Activated CD8-positive, alpha-beta T cell treated with anti-CD3 and anti-CD28 coated beads for 36 hours (primary cell): ENCODE results near the gene CLIP2. TPM values are rescaled to one million over a fixed set of nuclear protein-coding genes. Genes with fewer than 3 reads are reported as not detected.

Experiments
- ATAC-seq: fragments of 200-7000 bp; cut with Tn5 transposase; one replicate; pipeline ENCODE4 v1.10.0; 2021; ENCODE audit warnings: mild to moderate bottlenecking, moderate library complexity
- CTCF ChIA-PET: fragments of 350-600 bp; sonication (Branson Sonifier 250); formaldehyde crosslinking; loops from one replicate; lab custom pipeline; 2021; ENCODE audit warnings: antibody characterized with exemption; lab: Charles Lee
- POLR2A ChIA-PET: fragments of 350-600 bp; sonication (Branson Sonifier 250); formaldehyde crosslinking; loops from one replicate; lab custom pipeline; 2021; ENCODE audit warnings: antibody characterized with exemption; lab: Charles Lee
- DNase-seq: peaks from one replicate; pipeline ENCODE4 v3.0.0-alpha.2; 2020
- H3K27ac Mint-ChIP-seq: one replicate; pipeline ENCODE4 v1.8.0; 2021; ENCODE audit warnings: mild to moderate bottlenecking, mixed read lengths
- H3K27me3 Mint-ChIP-seq: one replicate; pipeline ENCODE4 v1.8.0; 2021; ENCODE audit warnings: mixed read lengths
- H3K36me3 Mint-ChIP-seq: one replicate; pipeline ENCODE4 v1.8.0; 2021; ENCODE audit warnings: low read depth, mixed read lengths
- H3K4me1 Mint-ChIP-seq: one replicate; pipeline ENCODE4 v1.8.0; 2021; ENCODE audit warnings: low read depth, mixed read lengths
- H3K4me3 Mint-ChIP-seq: one replicate; pipeline ENCODE4 v1.8.0; 2021; ENCODE audit warnings: mild to moderate bottlenecking, moderate library complexity, mixed read lengths
- H3K9me3 Mint-ChIP-seq: one replicate; pipeline ENCODE4 v1.8.0; 2021; ENCODE audit warnings: mixed read lengths
- CTCF ChIP-seq: fragments of 200-600 bp; IDR thresholded peaks from one replicate; pipeline ENCODE4 v1.8.0; 2022; ENCODE audit warnings: antibody characterized with exemption, mild to moderate bottlenecking
- intact Hi-C: fragments of 100-400 bp; cut with micrococcal nuclease; formaldehyde crosslinking; loops from one replicate; pipeline ENCODE4 v1.10.0; 2022
- total RNA-seq, 2 experiments: library from RNA; stranded (reverse); gene quantifications; one replicate each; pipeline ENCODE4 v1.2.3, GENCODE V29; 2021

The CLIP2 gene
- total RNA-seq, 2 experiments from 2014 or later, result 1.3 to 1.4 TPM

DNA sequence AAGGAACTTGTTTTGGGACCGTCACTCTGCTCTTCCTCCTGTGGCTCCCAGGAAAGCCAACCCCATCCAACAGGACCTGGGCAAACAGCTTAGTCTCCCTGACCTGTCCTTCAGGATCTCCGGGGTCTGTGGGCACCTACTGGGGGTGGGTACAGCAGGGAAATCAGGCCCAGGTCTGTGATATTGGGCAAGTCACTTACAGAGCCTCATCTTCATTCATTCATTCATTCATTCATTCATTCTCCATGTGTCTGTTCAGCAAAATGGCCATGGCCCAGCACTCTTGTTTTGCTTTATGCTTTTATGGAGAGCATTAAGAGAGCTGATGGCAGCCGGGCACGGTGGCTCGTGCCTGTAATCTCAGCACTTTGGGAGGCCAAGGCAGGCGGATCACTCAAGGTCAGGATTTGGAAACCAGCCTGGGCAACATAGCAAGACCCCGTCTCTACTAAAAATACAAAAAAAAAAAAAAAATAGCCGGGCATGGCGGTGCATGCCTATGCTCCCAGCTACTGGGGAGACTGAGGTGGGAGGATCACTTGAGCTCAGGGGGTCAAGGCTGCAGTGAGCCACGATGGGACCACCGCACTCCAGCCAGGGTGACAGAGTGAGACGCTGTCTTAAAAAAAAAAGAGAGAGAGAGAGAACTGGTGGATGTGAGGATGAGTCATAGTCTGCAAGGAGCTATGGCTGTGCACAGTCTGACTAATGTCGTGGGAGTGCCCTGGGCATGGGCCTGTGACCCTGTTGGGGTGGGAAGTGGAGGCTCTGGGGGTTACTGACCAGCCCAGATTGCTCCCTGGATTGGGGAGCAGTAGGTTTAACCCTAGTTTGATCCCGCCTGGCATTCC is 54.3 kb downstream of the CLIP2 start:
- Mint-ChIP-seq H3K27me3 (no peaks in the 10 kb centered on the region), H3K4me1 (no peaks in the 10 kb centered on the region), H3K36me3 (no peaks in the 10 kb centered on the region), H3K4me3 (no peak overlapping the region), H3K27ac (no peak overlapping the region), H3K9me3 (no peaks in the 10 kb centered on the region)
- CTCF ChIA-PET, result no interaction called here
- peak; percentile 32 for DNase-seq
- POLR2A ChIA-PET, result no interaction called here
- TF ChIP-seq CTCF, result no peak
- peak; percentile 93 for ATAC-seq
- intact Hi-C loops, result no loop called here

- no peaks in the 10 kb centered on the region for H3K4me1 Mint-ChIP-seq
- intact Hi-C loops, result no loop called here
- CTCF ChIA-PET, result no interaction called here
- no peaks in the 10 kb centered on the region for H3K9me3 Mint-ChIP-seq
- H3K4me3 Mint-ChIP-seq, result no peak overlapping the region
- H3K27me3 Mint-ChIP-seq, result no peaks in the 10 kb centered on the region
- TF ChIP-seq CTCF, result no peak
- H3K36me3 Mint-ChIP-seq, result no peaks in the 10 kb centered on the region
- DNase-seq, result no peak
- POLR2A ChIA-PET, result no interaction called here
- peak; percentile 20 for ATAC-seq
- no peak overlapping the region for H3K27ac Mint-ChIP-seq
Measured at GRCh38 chr7:74344132-74344496, 54.9 kb downstream of the CLIP2 start.

GRCh38 chr7:74344786-74345185 is 55.6 kb downstream of the CLIP2 start:
- ChIA-PET POLR2A (interaction anchor here (1.2 kb wide), 1 partner anchor 8 kb away, joined by 4 read pairs; no protein-coding TSS in a partner anchor), CTCF (no interaction called here)
- ATAC-seq (no peak), DNase-seq (no peak)
- H3K4me1 Mint-ChIP-seq, result no peaks in the 10 kb centered on the region
- intact Hi-C loops, result no loop called here
- no peak overlapping the region for H3K27ac Mint-ChIP-seq
- H3K4me3 Mint-ChIP-seq, result no peak overlapping the region
- no peaks in the 10 kb centered on the region for H3K27me3 Mint-ChIP-seq
- no peaks in the 10 kb centered on the region for H3K9me3 Mint-ChIP-seq
- no peaks in the 10 kb centered on the region for H3K36me3 Mint-ChIP-seq
- no peak for TF ChIP-seq CTCF

DNA sequence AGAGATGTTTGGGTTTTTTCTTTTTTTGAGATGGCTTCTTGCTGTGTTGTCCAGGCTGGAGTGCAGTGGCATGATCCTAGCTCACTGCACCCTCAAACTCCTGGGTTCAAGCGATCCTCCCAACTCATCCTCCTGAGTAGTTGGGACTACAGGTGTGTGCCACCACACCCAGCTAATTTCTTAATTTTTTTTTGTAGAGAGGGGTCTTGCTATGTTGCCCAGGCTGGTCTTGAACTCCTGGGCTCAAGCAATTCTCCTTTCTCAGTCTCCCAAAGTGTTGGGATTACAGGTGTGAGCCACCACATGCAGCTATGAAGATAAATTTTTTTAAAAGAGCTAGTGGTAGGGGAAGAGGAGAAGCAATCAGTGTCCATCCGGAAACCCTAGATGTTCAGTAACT is 56.8 kb downstream of the CLIP2 start:
- ChIA-PET CTCF (no interaction called here), POLR2A (interaction anchor here (1.2 kb wide), 1 partner anchor 9 kb away, joined by 4 read pairs; no protein-coding TSS in a partner anchor)
- intact Hi-C loops, result no loop called here
- H3K36me3 Mint-ChIP-seq, result no peaks in the 10 kb centered on the region
- no peaks in the 10 kb centered on the region for H3K4me1 Mint-ChIP-seq
- no peaks in the 10 kb centered on the region for H3K27me3 Mint-ChIP-seq
- H3K4me3 Mint-ChIP-seq, result no peak overlapping the region
- ATAC-seq (no peak), DNase-seq (no peak)
- no peak for TF ChIP-seq CTCF
- H3K27ac Mint-ChIP-seq, result no peak overlapping the region
- no peaks in the 10 kb centered on the region for H3K9me3 Mint-ChIP-seq

DNA sequence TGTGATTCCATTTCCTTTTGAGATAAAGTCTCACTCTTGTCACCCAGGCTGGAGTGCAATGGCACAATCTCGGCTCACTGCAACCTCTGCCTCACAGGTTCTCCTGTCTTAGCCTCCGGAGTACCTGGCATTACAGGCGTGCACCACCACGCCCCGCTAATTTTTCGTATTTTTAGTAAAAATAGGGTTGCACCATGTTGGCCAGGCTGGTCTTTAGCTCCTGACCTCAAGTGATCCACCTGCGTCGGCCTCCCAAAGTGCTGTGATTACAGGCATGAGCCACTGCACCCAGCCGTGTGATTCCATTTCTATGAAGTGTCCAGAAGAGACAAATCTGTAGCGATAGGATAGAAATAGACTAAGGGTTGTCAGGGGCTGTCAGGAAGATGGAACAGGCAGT is 60.4 kb downstream of the CLIP2 start:
- ChIA-PET POLR2A (no interaction called here), CTCF (no interaction called here)
- no peak for TF ChIP-seq CTCF
- Mint-ChIP-seq H3K9me3 (no peaks in the 10 kb centered on the region), H3K4me1 (no peaks in the 10 kb centered on the region), H3K27ac (no peak overlapping the region), H3K36me3 (no peaks in the 10 kb centered on the region), H3K27me3 (no peaks in the 10 kb centered on the region), H3K4me3 (no peak overlapping the region)
- intact Hi-C loops, result no loop called here
- ATAC-seq (no peak), DNase-seq (no peak)
